ENCODE measurements around the gene MAP9. TPM values are rescaled to one million over a fixed set of nuclear protein-coding genes. Genes with fewer than 3 reads are reported as not detected.

The MAP9 gene
- total RNA-seq, 1 donor from 2014 or later: 4.2 TPM

GRCh38 chr4:155411546-155411945 lies 34.8 kb upstream of the MAP9 start:
- no peaks in the 10 kb centered on the region for H3K27me3 ChIP-seq (ENCODE audit: control insufficient read depth, insufficient read depth, low read length)
- no peak for FAIRE-seq
- no peaks in the 10 kb centered on the region for H3K36me3 ChIP-seq (ENCODE audit: control insufficient read depth, insufficient read depth, low read length)
- TF ChIP-seq CTCF (IDR thresholded peaks at IDR 0.05; ENCODE audit: insufficient read depth, low read length, severe bottlenecking): no peak
- DNase-seq (ENCODE audit: low read depth): no peak
- no peak overlapping the region for H3K4me3 ChIP-seq (ENCODE audit: low read depth, low read length)

- H3K27me3 ChIP-seq (ENCODE audit: control insufficient read depth, insufficient read depth, low read length): no peaks in the 10 kb centered on the region
- no peak for FAIRE-seq
- no peak overlapping the region for H3K4me3 ChIP-seq (ENCODE audit: low read depth, low read length)
- TF ChIP-seq CTCF (IDR thresholded peaks at IDR 0.05; ENCODE audit: insufficient read depth, low read length, severe bottlenecking): no peak
- no peaks in the 10 kb centered on the region for H3K36me3 ChIP-seq (ENCODE audit: control insufficient read depth, insufficient read depth, low read length)
- DNase-seq (ENCODE audit: low read depth): no peak
Observed at GRCh38 chr4:155408796-155409195, 32.0 kb upstream of the MAP9 start.

- TF ChIP-seq CTCF (IDR thresholded peaks at IDR 0.05; ENCODE audit: insufficient read depth, low read length, severe bottlenecking): no peak
- Histone ChIP-seq H3K27me3 (ENCODE audit: control insufficient read depth, insufficient read depth, low read length) (no peaks in the 10 kb centered on the region), H3K36me3 (ENCODE audit: control insufficient read depth, insufficient read depth, low read length) (no peaks in the 10 kb centered on the region), H3K4me3 (ENCODE audit: low read depth, low read length) (no peak overlapping the region)
- FAIRE-seq (no peak), DNase-seq (ENCODE audit: low read depth) (no peak)
Observed at GRCh38 chr4:155407480-155407879, 30.7 kb upstream of the MAP9 start.

GRCh38 chr4:155405059-155405458 lies 28.3 kb upstream of the MAP9 start:
- no peak for TF ChIP-seq CTCF (IDR thresholded peaks at IDR 0.05; ENCODE audit: insufficient read depth, low read length, severe bottlenecking)
- FAIRE-seq: no peak
- DNase-seq (ENCODE audit: low read depth): peak; percentile 1
- Histone ChIP-seq H3K36me3 (ENCODE audit: control insufficient read depth, insufficient read depth, low read length) (no peaks in the 10 kb centered on the region), H3K27me3 (ENCODE audit: control insufficient read depth, insufficient read depth, low read length) (no peaks in the 10 kb centered on the region), H3K4me3 (ENCODE audit: low read depth, low read length) (no peak overlapping the region)

GRCh38 chr4:155403886-155404285 lies 27.1 kb upstream of the MAP9 start:
- peak; percentile 5 for TF ChIP-seq CTCF (IDR thresholded peaks at IDR 0.05; ENCODE audit: insufficient read depth, low read length, severe bottlenecking)
- H3K36me3 ChIP-seq (ENCODE audit: control insufficient read depth, insufficient read depth, low read length): no peaks in the 10 kb centered on the region
- no peak overlapping the region for H3K4me3 ChIP-seq (ENCODE audit: low read depth, low read length)
- FAIRE-seq: no peak
- peak; percentile 68 for DNase-seq (ENCODE audit: low read depth)
- H3K27me3 ChIP-seq (ENCODE audit: control insufficient read depth, insufficient read depth, low read length): no peaks in the 10 kb centered on the region

- no peak overlapping the region for H3K4me3 ChIP-seq (ENCODE audit: low read depth, low read length)
- DNase-seq (ENCODE audit: low read depth) (no peak), FAIRE-seq (no peak)
- no peak for TF ChIP-seq CTCF (IDR thresholded peaks at IDR 0.05; ENCODE audit: insufficient read depth, low read length, severe bottlenecking)
- H3K36me3 ChIP-seq (ENCODE audit: control insufficient read depth, insufficient read depth, low read length): no peaks in the 10 kb centered on the region
- no peaks in the 10 kb centered on the region for H3K27me3 ChIP-seq (ENCODE audit: control insufficient read depth, insufficient read depth, low read length)
Observed at GRCh38 chr4:155402941-155403340, 26.2 kb upstream of the MAP9 start.
